Stimulated activated CD4-positive, alpha-beta T cell treated with anti-CD3 and anti-CD28 coated beads, Interleukin-4, amount 100 ng/mL, for 4 hours (primary cell): ENCODE measurements around the gene CHST13.

Experiments
- DNase-seq, 2 experiments: peaks; one replicate each; pipeline ENCODE4 v3.0.0-alpha.2; 2020

CHST13 gene

GRCh38 chr3:126542340-126543241 is 18.6 kb downstream of the CHST13 start:
- DNase-seq = no peak

- DNase-seq = no peak
Observed at GRCh38 chr3:126543457-126544061, 19.6 kb downstream of the CHST13 start.

GRCh38 chr3:126544596-126545281 is 20.8 kb downstream of the CHST13 start:
- DNase-seq = no peak

GRCh38 chr3:126545544-126545943 is 21.6 kb downstream of the CHST13 start:
- DNase-seq = no peak

- DNase-seq = no peak
Observed at GRCh38 chr3:126546013-126546412, 22.1 kb downstream of the CHST13 start.

- no peak for DNase-seq
Observed at GRCh38 chr3:126546549-126547239, 22.7 kb downstream of the CHST13 start.

- no peak for DNase-seq
Observed at GRCh38 chr3:126547721-126548120, 23.8 kb downstream of the CHST13 start.

GRCh38 chr3:126548556-126549466 is 24.9 kb downstream of the CHST13 start:
- DNase-seq = no peak

GRCh38 chr3:126549861-126550487 is 26.0 kb downstream of the CHST13 start:
- no peak for DNase-seq

GRCh38 chr3:126550488-126551051 is 26.6 kb downstream of the CHST13 start:
- DNase-seq = no peak

- DNase-seq = no peak
Observed at GRCh38 chr3:126551121-126551838, 27.3 kb downstream of the CHST13 start.

- no peak for DNase-seq
Observed at GRCh38 chr3:126551839-126552687, 28.1 kb downstream of the CHST13 start.

- no peak for DNase-seq
Observed at GRCh38 chr3:126552688-126553283, 28.8 kb downstream of the CHST13 start.

- DNase-seq = no peak
Observed at GRCh38 chr3:126553284-126554084, 29.5 kb downstream of the CHST13 start.

GRCh38 chr3:126554560-126555525 is 30.9 kb downstream of the CHST13 start:
- no peak for DNase-seq

- no peak for DNase-seq
Observed at GRCh38 chr3:126555795-126556636, 32.1 kb downstream of the CHST13 start.
